ENCODE data around the gene CD200. TPM values are rescaled to one million over a fixed set of nuclear protein-coding genes. Genes with fewer than 3 reads are reported as not detected.
A peak's percentile ranks its signal among the peaks of the same experiment; 100 is the strongest.
"Not testable (repeated sequence)": the region's sequence is repeated elsewhere in the genome, so short reads cannot be mapped to it uniquely, and the experiment has no call there.

Gene CD200
- total RNA-seq, 1 experiment from 2014 or later: not detected

DNA sequence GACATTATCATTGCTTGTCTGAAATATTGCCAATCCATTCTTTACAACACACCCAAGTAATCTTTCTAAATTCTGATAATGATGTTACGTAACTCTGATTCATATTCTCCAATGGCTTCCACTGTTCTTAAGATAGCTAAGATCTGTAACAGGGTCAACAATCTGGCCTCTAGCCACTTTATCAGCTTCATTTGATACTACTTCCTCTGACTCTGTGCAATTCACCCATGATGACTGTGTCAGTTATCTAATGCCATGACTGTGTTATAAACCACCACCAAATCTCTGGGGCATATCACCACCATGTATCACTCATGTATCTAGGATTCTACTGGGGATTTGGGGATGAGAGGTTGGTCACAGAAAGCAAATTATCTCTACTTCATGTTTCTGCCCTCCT, 44.0 kb downstream of the CD200 start:
- H3K27me3 ChIP-seq (replicated peaks; ENCODE audit: insufficient read depth, low read depth, low read length, poor library complexity): no peaks in the 10 kb centered on the region
- peaks cover 16% of the 10 kb centered on the region for H3K4me1 ChIP-seq (ENCODE audit: insufficient read depth, low read length, poor library complexity, severe bottlenecking)
- BruUV-seq (replicated peaks): no TSS peak
- no peak overlapping the region for H3K27ac ChIP-seq (ENCODE audit: low read depth, low read length, poor library complexity, severe bottlenecking)
- intact Hi-C loops (cut with micrococcal nuclease; ENCODE audit: unreplicated experiment): no loop called here
- CTCF ChIA-PET: no interaction called here
- H3K9me3 ChIP-seq (ENCODE audit: low read depth, low read length, poor library complexity, severe bottlenecking): no peaks in the 10 kb centered on the region
- H3K36me3 ChIP-seq (ENCODE audit: insufficient read depth, low read length, poor library complexity, severe bottlenecking): no peaks in the 10 kb centered on the region
- no peak overlapping the region for H3K4me3 ChIP-seq (ENCODE audit: low read depth, low read length, poor library complexity, severe bottlenecking)
- DNase-seq (ENCODE audit: low spot score): no peak
- no peak for TF ChIP-seq EZH2 (IDR thresholded peaks at IDR 0.05; ENCODE audit: borderline replicate concordance, low read depth, low read length, poor library complexity, severe bottlenecking)
- TF ChIP-seq, protein P1, sequence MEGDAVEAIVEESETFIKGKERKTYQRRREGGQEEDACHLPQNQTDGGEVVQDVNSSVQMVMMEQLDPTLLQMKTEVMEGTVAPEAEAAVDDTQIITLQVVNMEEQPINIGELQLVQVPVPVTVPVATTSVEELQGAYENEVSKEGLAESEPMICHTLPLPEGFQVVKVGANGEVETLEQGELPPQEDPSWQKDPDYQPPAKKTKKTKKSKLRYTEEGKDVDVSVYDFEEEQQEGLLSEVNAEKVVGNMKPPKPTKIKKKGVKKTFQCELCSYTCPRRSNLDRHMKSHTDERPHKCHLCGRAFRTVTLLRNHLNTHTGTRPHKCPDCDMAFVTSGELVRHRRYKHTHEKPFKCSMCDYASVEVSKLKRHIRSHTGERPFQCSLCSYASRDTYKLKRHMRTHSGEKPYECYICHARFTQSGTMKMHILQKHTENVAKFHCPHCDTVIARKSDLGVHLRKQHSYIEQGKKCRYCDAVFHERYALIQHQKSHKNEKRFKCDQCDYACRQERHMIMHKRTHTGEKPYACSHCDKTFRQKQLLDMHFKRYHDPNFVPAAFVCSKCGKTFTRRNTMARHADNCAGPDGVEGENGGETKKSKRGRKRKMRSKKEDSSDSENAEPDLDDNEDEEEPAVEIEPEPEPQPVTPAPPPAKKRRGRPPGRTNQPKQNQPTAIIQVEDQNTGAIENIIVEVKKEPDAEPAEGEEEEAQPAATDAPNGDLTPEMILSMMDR (conservative IDR thresholded peaks at IDR 0.05; ENCODE audit: low read depth, low read length): no peak
- POLR2A ChIA-PET (ENCODE audit: low non-redundant PET): no interaction called here

DNA sequence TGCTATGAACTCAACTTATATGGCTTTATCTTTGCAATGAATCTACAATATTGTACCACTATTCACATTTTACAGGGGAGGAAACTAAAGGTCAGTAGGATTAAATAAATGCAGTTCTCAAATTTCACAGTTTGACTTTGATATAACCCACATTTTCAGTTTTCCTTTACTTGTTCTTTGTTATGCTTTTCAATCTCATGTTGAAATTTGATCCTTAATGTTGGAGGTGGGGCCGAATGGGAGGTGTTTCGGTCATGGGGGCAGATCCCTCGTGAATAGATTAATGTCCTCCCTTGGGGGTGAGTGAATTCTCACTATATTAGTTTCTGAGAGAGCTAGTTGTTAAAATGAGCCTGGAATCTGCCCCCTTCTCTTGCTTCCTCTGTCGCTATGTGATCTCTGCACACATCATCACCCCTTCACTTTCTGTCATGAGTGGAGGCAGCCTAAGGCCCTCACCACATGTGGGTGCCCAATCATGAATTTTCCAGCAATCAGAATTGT, 44.7 kb downstream of the CD200 start:
- ChIA-PET POLR2A (ENCODE audit: low non-redundant PET) (no interaction called here), CTCF (no interaction called here)
- no peak overlapping the region for H3K27ac ChIP-seq (ENCODE audit: low read depth, low read length, poor library complexity, severe bottlenecking)
- DNase-seq (ENCODE audit: low spot score): peak; percentile 60
- peaks cover 16% of the 10 kb centered on the region for H3K4me1 ChIP-seq (ENCODE audit: insufficient read depth, low read length, poor library complexity, severe bottlenecking)
- intact Hi-C loops (cut with micrococcal nuclease; ENCODE audit: unreplicated experiment): no loop called here
- no peaks in the 10 kb centered on the region for H3K9me3 ChIP-seq (ENCODE audit: low read depth, low read length, poor library complexity, severe bottlenecking)
- no peak overlapping the region for H3K4me3 ChIP-seq (ENCODE audit: low read depth, low read length, poor library complexity, severe bottlenecking)
- TF ChIP-seq, protein P1 (conservative IDR thresholded peaks at IDR 0.05; ENCODE audit: low read depth, low read length): no peak
- no peak for TF ChIP-seq EZH2 (IDR thresholded peaks at IDR 0.05; ENCODE audit: borderline replicate concordance, low read depth, low read length, poor library complexity, severe bottlenecking)
- BruUV-seq (replicated peaks): no TSS peak
- H3K36me3 ChIP-seq (ENCODE audit: insufficient read depth, low read length, poor library complexity, severe bottlenecking): no peaks in the 10 kb centered on the region
- no peaks in the 10 kb centered on the region for H3K27me3 ChIP-seq (replicated peaks; ENCODE audit: insufficient read depth, low read depth, low read length, poor library complexity)

DNA sequence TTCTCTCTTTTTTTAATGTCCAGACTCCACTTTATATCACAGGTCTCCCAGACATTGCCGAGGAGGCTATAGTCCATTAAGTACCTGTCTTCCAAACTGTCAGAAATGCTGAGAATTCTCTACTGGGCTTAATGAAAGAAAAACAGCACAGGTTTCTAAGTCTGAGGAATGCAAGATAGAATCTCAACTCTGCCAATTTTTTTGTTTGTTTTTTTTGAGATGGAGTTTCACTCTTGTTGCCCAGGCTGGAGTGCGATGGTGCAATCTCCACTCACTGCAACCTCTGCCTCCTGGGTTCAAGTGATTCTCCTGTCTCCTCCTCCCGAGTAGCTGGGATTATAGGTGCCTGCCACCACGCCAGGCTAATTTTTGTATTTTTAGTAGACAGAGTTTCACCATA, 45.4 kb downstream of the CD200 start:
- H3K4me3 ChIP-seq (ENCODE audit: low read depth, low read length, poor library complexity, severe bottlenecking); BruUV-seq (replicated peaks); H3K9me3 ChIP-seq (ENCODE audit: low read depth, low read length, poor library complexity, severe bottlenecking); H3K27ac ChIP-seq (ENCODE audit: low read depth, low read length, poor library complexity, severe bottlenecking); intact Hi-C loops (cut with micrococcal nuclease; ENCODE audit: unreplicated experiment); H3K27me3 ChIP-seq (replicated peaks; ENCODE audit: insufficient read depth, low read depth, low read length, poor library complexity); H3K36me3 ChIP-seq (ENCODE audit: insufficient read depth, low read length, poor library complexity, severe bottlenecking); DNase-seq (ENCODE audit: low spot score); CTCF ChIA-PET; POLR2A ChIA-PET (ENCODE audit: low non-redundant PET): not testable (repeated sequence)
- peaks cover 16% of the 10 kb centered on the region for H3K4me1 ChIP-seq (ENCODE audit: insufficient read depth, low read length, poor library complexity, severe bottlenecking)

DNA sequence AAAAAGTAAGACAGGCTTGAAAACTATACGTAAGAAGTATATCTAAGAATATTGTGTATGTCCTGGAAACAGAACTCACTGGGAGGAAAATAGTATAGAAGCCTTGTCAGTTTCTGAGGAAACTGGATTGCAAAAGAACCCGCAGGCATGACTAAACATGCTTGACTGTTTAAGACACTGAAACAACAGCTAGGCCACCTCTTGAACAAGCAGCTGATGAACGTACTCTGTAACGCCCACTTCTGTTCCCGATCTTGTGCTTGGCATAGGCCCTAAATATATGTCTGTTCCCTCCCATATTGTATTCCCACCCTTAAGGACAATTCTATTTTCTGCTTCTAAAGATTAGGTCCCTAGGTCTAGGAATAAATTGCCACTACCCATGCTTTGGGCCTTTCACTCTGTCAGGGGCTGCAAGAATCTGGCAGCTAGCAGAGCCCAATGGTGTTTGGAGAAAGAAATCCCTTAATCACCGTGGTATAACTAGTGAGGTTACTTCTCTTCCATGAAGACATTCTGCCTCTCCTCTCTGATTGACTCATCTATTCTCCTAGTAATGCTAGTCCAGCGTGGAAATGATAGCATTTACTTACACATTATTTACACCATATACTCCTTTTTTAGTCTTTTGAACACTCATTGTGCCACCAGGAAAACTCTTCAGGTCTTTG, 46.2 kb downstream of the CD200 start:
- no peaks in the 10 kb centered on the region for H3K9me3 ChIP-seq (ENCODE audit: low read depth, low read length, poor library complexity, severe bottlenecking)
- H3K27me3 ChIP-seq (replicated peaks; ENCODE audit: insufficient read depth, low read depth, low read length, poor library complexity): no peaks in the 10 kb centered on the region
- DNase-seq (ENCODE audit: low spot score): no peak
- no peak overlapping the region for H3K27ac ChIP-seq (ENCODE audit: low read depth, low read length, poor library complexity, severe bottlenecking)
- H3K36me3 ChIP-seq (ENCODE audit: insufficient read depth, low read length, poor library complexity, severe bottlenecking): no peaks in the 10 kb centered on the region
- intact Hi-C loops (cut with micrococcal nuclease; ENCODE audit: unreplicated experiment): no loop called here
- TF ChIP-seq EZH2 (IDR thresholded peaks at IDR 0.05; ENCODE audit: borderline replicate concordance, low read depth, low read length, poor library complexity, severe bottlenecking): no peak
- TF ChIP-seq, protein P1 (conservative IDR thresholded peaks at IDR 0.05; ENCODE audit: low read depth, low read length): no peak
- ChIA-PET CTCF (no interaction called here), POLR2A (ENCODE audit: low non-redundant PET) (no interaction called here)
- BruUV-seq (replicated peaks): no TSS peak
- H3K4me3 ChIP-seq (ENCODE audit: low read depth, low read length, poor library complexity, severe bottlenecking): no peak overlapping the region
- H3K4me1 ChIP-seq (ENCODE audit: insufficient read depth, low read length, poor library complexity, severe bottlenecking): peaks cover 16% of the 10 kb centered on the region
